ENCODE data around the gene KCNN1. TPM values are rescaled to one million over a fixed set of nuclear protein-coding genes. Genes with fewer than 3 reads are reported as not detected.
A peak's percentile ranks its signal among the peaks of the same experiment; 100 is the strongest.

Gene KCNN1
- total RNA-seq, 6 experiments from 2014 or later, result not detected

GRCh38 chr19:18049385-18049784 lies 82.5 kb downstream of the KCNN1 start:
- DNase-seq, result peak; percentile 21
- TF ChIP-seq CTCF (IDR thresholded peaks at IDR 0.05), result no peak
- H3K36me3 Mint-ChIP-seq (ENCODE audit: low read depth), result no peaks in the 10 kb centered on the region
- H3K4me1 Mint-ChIP-seq (ENCODE audit: low read depth), result peaks cover 45% of the 10 kb centered on the region
- no peaks in the 10 kb centered on the region for H3K9me3 Mint-ChIP-seq
- H3K27me3 Mint-ChIP-seq (ENCODE audit: insufficient read depth), result no peaks in the 10 kb centered on the region
- no peak overlapping the region for H3K4me3 Mint-ChIP-seq
- H3K27ac Mint-ChIP-seq, result no peak overlapping the region

Other genes starting within 250 kb of the KCNN1 start
- gene MAP1S, start 247.6 kb upstream of the KCNN1 start, total RNA-seq (2021; fragmentation: NEBNext Ultra II Directional; extraction: Animal tissue kit (Norgen Biotek cat#: 25700)), result 10 to 100 TPM; 56.0 to 77.9 (median 68.2) TPM
- gene FCHO1, start 215.6 kb upstream of the KCNN1 start, total RNA-seq (2021; fragmentation: NEBNext Ultra II Directional; extraction: Animal tissue kit (Norgen Biotek cat#: 25700)), result 1 to 10 TPM in 1 of 6 experiments, under 1 TPM in 5; 0.31 to 1.1 (median 0.40) TPM
- gene B3GNT3, start 172.0 kb upstream of the KCNN1 start, total RNA-seq (2021; fragmentation: NEBNext Ultra II Directional; extraction: Animal tissue kit (Norgen Biotek cat#: 25700)), result not detected
- gene INSL3, start 145.6 kb upstream of the KCNN1 start, total RNA-seq (2021; fragmentation: NEBNext Ultra II Directional; extraction: Animal tissue kit (Norgen Biotek cat#: 25700)), result not detected
- gene JAK3, start 119.1 kb upstream of the KCNN1 start, total RNA-seq (2021; fragmentation: NEBNext Ultra II Directional; extraction: Animal tissue kit (Norgen Biotek cat#: 25700)), result under 1 TPM; 0.30 to 1.00 (median 0.40) TPM
- gene RPL18A, start 107.2 kb upstream of the KCNN1 start, total RNA-seq (2021; fragmentation: NEBNext Ultra II Directional; extraction: Animal tissue kit (Norgen Biotek cat#: 25700)), result 1,000 to 10,000 TPM; 1,774 to 2,038 (median 1,892) TPM
- gene SLC5A5, start 95.2 kb upstream of the KCNN1 start, total RNA-seq (2021; fragmentation: NEBNext Ultra II Directional; extraction: Animal tissue kit (Norgen Biotek cat#: 25700)), result not detected
- 100 to 1,000 TPM in 4 of 6 experiments, 10 to 100 TPM in 2; 86.3 to 115 (median 103) TPM for gene CCDC124, start 34.1 kb upstream of the KCNN1 start, total RNA-seq (2021; fragmentation: NEBNext Ultra II Directional; extraction: Animal tissue kit (Norgen Biotek cat#: 25700))
- 1 to 10 TPM; 5.3 to 8.1 (median 7.0) TPM for gene ARRDC2, start 41.1 kb downstream of the KCNN1 start, total RNA-seq (2021; fragmentation: NEBNext Ultra II Directional; extraction: Animal tissue kit (Norgen Biotek cat#: 25700))
- gene IL12RB1, start 119.8 kb downstream of the KCNN1 start, total RNA-seq (2021; fragmentation: NEBNext Ultra II Directional; extraction: Animal tissue kit (Norgen Biotek cat#: 25700)), result under 1 TPM in 1 of 6 experiments, not detected in 5; 0.10 TPM
- 10 to 100 TPM; 12.2 to 17.4 (median 13.2) TPM for gene MAST3, start 130.7 kb downstream of the KCNN1 start, total RNA-seq (2021; fragmentation: NEBNext Ultra II Directional; extraction: Animal tissue kit (Norgen Biotek cat#: 25700))
- 10 to 100 TPM; 51.9 to 66.1 (median 56.0) TPM for gene PIK3R2, start 186.1 kb downstream of the KCNN1 start, total RNA-seq (2021; fragmentation: NEBNext Ultra II Directional; extraction: Animal tissue kit (Norgen Biotek cat#: 25700))
- gene IFI30, start 206.7 kb downstream of the KCNN1 start, total RNA-seq (2021; fragmentation: NEBNext Ultra II Directional; extraction: Animal tissue kit (Norgen Biotek cat#: 25700)), result 1 to 10 TPM; 4.9 to 9.0 (median 6.0) TPM
- 10 to 100 TPM in 5 of 6 experiments, 1 to 10 TPM in 1; 9.7 to 14.9 (median 13.1) TPM for gene MPV17L2, start 226.1 kb downstream of the KCNN1 start, total RNA-seq (2021; fragmentation: NEBNext Ultra II Directional; extraction: Animal tissue kit (Norgen Biotek cat#: 25700))
- gene RAB3A, start 236.9 kb downstream of the KCNN1 start, total RNA-seq (2021; fragmentation: NEBNext Ultra II Directional; extraction: Animal tissue kit (Norgen Biotek cat#: 25700)), result 1 to 10 TPM; 6.1 to 9.0 (median 7.3) TPM

All from HFFc6 (cell line).